ENCODE results near the gene CSTB.

DNA sequence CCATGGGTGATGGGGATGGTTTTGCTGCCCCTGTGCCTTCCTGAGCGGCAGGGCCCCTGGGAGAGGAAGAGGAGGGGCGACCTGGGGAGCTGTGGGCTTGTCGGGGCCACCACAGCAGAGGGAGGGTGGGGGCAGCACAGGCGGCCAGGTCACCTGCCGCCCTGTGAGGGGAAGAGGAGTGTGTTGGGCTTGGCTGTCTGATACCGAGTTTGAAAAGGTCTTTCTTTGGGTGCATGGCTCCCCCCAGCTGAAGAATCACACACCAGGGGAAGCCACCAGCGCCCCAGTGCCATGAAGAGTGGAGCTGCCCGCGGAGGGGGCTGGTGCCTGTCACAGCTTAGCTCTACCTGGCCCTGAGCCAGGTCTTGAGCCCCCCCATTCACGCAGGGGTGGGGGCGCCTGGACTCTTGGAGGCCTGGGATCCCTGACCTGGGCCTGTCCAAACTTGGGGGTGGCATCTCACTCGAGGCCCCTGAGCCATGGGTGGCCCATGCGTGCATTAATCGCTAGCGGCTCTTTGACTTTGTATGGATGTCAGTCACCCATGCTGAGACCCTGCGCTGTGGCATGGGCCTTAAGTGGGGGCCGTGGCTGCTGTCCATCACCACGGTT lies 26.4 kb downstream of the CSTB start:
- TF ChIP-seq, protein P1, sequence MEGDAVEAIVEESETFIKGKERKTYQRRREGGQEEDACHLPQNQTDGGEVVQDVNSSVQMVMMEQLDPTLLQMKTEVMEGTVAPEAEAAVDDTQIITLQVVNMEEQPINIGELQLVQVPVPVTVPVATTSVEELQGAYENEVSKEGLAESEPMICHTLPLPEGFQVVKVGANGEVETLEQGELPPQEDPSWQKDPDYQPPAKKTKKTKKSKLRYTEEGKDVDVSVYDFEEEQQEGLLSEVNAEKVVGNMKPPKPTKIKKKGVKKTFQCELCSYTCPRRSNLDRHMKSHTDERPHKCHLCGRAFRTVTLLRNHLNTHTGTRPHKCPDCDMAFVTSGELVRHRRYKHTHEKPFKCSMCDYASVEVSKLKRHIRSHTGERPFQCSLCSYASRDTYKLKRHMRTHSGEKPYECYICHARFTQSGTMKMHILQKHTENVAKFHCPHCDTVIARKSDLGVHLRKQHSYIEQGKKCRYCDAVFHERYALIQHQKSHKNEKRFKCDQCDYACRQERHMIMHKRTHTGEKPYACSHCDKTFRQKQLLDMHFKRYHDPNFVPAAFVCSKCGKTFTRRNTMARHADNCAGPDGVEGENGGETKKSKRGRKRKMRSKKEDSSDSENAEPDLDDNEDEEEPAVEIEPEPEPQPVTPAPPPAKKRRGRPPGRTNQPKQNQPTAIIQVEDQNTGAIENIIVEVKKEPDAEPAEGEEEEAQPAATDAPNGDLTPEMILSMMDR (IDR thresholded peaks at IDR 0.05), result no peak
- TF ChIP-seq POLR2A (IDR thresholded peaks at IDR 0.05), result no peak

Measured in adrenal gland (tissue), 5 donors.